Type B pancreatic cell (in vitro differentiated cells): ENCODE data around the gene EGFL7. TPM values are rescaled to one million over a fixed set of nuclear protein-coding genes. Genes with fewer than 3 reads are reported as not detected.
A peak's percentile ranks its signal among the peaks of the same experiment; 100 is the strongest.

Experiments used
- DNase-seq: peaks from one replicate; pipeline ENCODE4 v3.0.0; 2021; ENCODE audit warnings: mixed read lengths; ENCODE audit not compliant: unreplicated experiment; ENCODE audit errors: extremely low spot score
- H3K27ac Mint-ChIP-seq: 2 replicates; pipeline ENCODE4 v1.8.0; 2021; ENCODE audit warnings: mild to moderate bottlenecking, mixed read lengths
- H3K27me3 Mint-ChIP-seq: 2 replicates; pipeline ENCODE4 v1.8.0; 2021; ENCODE audit warnings: mixed read lengths
- H3K36me3 Mint-ChIP-seq: 2 replicates; pipeline ENCODE4 v1.8.0; 2021; ENCODE audit warnings: mixed read lengths
- H3K4me1 Mint-ChIP-seq: one replicate; pipeline ENCODE4 v1.8.0; 2021; ENCODE audit warnings: mixed read lengths; ENCODE audit not compliant: unreplicated experiment
- H3K4me3 Mint-ChIP-seq: 2 replicates; pipeline ENCODE4 v1.8.0; 2021; ENCODE audit warnings: mild to moderate bottlenecking, mixed read lengths
- H3K9me3 Mint-ChIP-seq: 2 replicates; pipeline ENCODE4 v1.8.0; 2021; ENCODE audit warnings: mixed read lengths
- total RNA-seq: library from RNA; stranded (reverse); gene quantifications from 2 replicates; pipeline ENCODE4 v1.2.1, GENCODE V29; 2021; ENCODE audit warnings: low replicate concordance
- TF ChIP-seq, protein P1 (sequence below): fragments of 200-600 bp; sonication (generic); conservative IDR thresholded peaks from 2 replicates; pipeline ENCODE4 v1.5.0; 2021; ENCODE audit warnings: antibody characterized with exemption, mild to moderate bottlenecking

Gene EGFL7
- total RNA-seq, 1 donor from 2014 or later = 20.7 TPM

- no peaks in the 10 kb centered on the region for H3K9me3 Mint-ChIP-seq
- H3K4me1 Mint-ChIP-seq = no peaks in the 10 kb centered on the region
- H3K36me3 Mint-ChIP-seq = no peaks in the 10 kb centered on the region
- H3K27me3 Mint-ChIP-seq = no peaks in the 10 kb centered on the region
- TF ChIP-seq, protein P1, sequence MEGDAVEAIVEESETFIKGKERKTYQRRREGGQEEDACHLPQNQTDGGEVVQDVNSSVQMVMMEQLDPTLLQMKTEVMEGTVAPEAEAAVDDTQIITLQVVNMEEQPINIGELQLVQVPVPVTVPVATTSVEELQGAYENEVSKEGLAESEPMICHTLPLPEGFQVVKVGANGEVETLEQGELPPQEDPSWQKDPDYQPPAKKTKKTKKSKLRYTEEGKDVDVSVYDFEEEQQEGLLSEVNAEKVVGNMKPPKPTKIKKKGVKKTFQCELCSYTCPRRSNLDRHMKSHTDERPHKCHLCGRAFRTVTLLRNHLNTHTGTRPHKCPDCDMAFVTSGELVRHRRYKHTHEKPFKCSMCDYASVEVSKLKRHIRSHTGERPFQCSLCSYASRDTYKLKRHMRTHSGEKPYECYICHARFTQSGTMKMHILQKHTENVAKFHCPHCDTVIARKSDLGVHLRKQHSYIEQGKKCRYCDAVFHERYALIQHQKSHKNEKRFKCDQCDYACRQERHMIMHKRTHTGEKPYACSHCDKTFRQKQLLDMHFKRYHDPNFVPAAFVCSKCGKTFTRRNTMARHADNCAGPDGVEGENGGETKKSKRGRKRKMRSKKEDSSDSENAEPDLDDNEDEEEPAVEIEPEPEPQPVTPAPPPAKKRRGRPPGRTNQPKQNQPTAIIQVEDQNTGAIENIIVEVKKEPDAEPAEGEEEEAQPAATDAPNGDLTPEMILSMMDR = no peak
- no peak for DNase-seq
- H3K4me3 Mint-ChIP-seq = peak overlapping the region; percentile 74
- H3K27ac Mint-ChIP-seq = no peak overlapping the region
These were observed 3.9 kb downstream of the EGFL7 start for GRCh38 chr9:136666372-136667213.

DNA sequence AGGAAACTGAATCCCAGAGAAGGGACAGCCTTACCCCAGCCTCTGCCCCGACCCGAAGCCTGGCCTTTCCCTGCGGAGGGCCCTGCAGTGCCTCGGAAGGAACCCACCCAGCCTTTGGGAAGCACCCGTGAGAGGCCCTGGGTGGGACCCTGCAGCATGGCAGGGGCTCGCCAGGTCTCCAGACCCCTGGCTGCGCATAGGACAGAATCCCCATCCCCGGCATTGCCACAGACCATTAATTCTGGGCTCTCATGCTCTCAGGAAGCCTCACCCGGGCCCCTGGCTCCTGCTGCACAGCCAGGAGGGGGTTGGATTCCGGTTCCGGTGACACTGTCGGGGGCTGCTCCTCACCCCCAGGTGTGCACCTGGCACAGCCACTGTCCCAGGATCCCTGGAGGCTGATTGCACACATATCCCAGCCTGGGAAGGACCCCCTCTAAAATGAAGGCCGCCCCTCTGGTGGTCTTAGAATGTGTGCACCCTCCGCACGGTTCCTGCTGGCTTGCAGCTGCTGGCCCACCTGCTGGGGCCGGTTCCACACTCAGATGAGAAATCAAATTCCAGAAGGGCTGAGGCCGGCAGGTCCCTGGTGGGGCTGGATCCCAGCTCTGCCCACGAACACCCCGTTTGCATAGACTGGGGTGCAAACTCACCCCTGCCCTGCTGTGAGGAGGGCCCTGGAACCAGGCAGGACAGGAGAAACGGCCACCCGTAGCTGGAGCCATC, 4.7 kb downstream of the EGFL7 start:
- TF ChIP-seq, protein P1 = no peak
- no peaks in the 10 kb centered on the region for H3K9me3 Mint-ChIP-seq
- DNase-seq = no peak
- H3K27me3 Mint-ChIP-seq = no peaks in the 10 kb centered on the region
- H3K36me3 Mint-ChIP-seq = no peaks in the 10 kb centered on the region
- H3K27ac Mint-ChIP-seq = no peak overlapping the region
- no peak overlapping the region for H3K4me3 Mint-ChIP-seq
- H3K4me1 Mint-ChIP-seq = no peaks in the 10 kb centered on the region

DNA sequence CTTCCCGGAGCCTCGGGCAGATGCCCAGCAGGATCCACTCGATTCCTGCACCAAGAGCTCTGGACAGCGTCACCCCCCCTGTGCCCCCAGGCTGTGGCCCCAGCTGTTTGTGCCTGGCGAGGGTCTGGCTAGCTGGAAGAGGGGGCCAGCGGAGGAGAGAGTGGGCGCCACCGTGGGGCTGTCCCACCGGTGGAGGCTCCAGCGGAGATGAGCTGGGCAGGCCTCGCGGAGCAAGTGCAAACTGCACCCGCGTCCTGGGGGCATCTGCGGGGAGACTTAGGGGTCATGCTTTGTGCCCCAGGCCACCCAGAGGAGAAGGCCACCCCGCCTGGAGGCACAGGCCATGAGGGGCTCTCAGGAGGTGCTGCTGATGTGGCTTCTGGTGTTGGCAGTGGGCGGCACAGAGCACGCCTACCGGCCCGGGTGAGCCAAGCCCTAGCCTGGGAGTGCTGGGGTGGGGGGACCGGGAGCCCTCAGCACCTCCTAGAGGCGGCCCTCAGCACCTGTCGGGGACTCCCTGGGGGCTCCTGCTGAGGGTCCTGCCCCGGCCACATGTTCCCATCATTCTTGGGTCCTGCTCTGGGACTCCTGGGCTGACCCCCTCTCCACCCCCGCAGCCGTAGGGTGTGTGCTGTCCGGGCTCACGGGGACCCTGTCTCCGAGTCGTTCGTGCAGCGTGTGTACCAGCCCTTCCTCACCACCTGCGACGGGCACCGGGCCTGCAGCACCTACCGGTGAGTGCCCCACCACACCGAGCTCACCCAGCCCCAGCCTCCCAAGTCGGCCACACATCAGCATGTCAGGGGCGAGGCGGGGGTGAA, 5.4 kb downstream of the EGFL7 start:
- Mint-ChIP-seq H3K27me3 (no peaks in the 10 kb centered on the region), H3K4me1 (no peaks in the 10 kb centered on the region), H3K36me3 (no peaks in the 10 kb centered on the region), H3K4me3 (no peak overlapping the region), H3K9me3 (no peaks in the 10 kb centered on the region), H3K27ac (no peak overlapping the region)
- TF ChIP-seq, protein P1 = no peak
- DNase-seq = no peak

DNA sequence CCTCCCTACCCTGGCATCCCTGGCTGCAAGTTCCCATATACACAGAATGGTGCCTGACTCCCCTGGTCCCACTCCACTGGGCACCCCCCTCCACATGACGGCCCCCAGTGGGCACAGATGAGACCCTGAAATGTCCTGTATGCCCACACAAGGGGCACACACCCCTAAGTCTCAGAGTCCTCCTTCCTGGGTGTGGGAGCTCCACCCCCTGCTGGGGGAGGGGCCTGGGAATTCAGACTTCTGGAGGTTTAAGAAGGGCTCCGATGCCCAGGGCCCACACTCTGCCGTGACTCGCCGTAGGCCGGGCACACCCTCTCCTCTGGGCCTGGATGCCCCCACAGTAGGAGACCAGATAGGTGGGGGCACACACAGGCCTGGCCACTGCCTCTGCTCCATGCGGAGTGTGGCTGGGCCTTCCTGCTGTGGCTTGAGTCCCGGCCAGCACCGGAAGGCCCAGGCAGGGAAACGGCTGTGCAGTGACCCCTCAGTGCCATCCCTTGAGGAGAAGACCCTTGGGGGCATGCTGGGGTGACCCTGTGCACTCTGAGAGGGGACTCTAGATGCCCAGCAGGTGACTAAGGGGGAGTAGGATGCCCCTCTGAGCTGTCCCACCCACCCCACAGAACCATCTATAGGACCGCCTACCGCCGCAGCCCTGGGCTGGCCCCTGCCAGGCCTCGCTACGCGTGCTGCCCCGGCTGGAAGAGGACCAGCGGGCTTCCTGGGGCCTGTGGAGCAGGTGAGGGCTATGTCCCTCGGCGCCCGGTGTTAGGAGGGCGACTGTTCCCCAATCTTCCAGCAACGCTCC, 6.5 kb downstream of the EGFL7 start:
- TF ChIP-seq, protein P1 = no peak
- Mint-ChIP-seq H3K27ac (no peak overlapping the region), H3K4me1 (no peaks in the 10 kb centered on the region), H3K4me3 (no peak overlapping the region), H3K9me3 (no peaks in the 10 kb centered on the region), H3K27me3 (no peaks in the 10 kb centered on the region), H3K36me3 (no peaks in the 10 kb centered on the region)
- DNase-seq = no peak
